GM18873 (cell line): ENCODE data around the gene OXGR1.
"Not testable (repeated sequence)": the region's sequence is repeated elsewhere in the genome, so short reads cannot be mapped to it uniquely, and the experiment has no call there.

Experiments used
- ATAC-seq: cut with Tn5 transposase; IDR thresholded peaks from one replicate; pipeline ENCODE4 v1.9.1; 2021; ENCODE audit warnings: mild to moderate bottlenecking, moderate library complexity, moderate number of reproducible peaks; ENCODE audit not compliant: unreplicated experiment, low FRiP score

OXGR1 gene

GRCh38 chr13:96994017-96994857 is at the start of gene OXGR1:
Gene OXGR1, minus strand, starts transcription at chr13:96994476. Its CDS starts 6,717 bp downstream, at chr13:96987759.
- no peak for ATAC-seq

DNA sequence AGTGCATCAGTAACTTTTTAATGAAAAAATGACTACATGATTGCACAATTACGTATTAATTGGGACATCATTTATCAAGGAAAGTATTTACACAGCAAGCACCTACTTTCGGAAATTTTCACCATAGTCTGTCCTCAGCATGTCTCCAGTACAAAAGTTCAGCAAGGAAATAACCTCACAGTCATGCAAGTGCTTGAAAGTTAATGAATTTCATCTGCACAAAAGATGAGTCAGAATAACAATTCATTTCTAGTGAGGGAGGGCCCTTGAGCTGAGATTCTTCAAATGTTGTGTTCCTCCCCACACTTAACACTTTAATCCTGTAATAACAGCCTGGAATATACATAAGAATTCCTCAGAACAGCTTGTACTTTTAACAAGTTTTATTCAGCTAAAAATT is 49.0 kb upstream of the OXGR1 start:
- no peak for ATAC-seq

DNA sequence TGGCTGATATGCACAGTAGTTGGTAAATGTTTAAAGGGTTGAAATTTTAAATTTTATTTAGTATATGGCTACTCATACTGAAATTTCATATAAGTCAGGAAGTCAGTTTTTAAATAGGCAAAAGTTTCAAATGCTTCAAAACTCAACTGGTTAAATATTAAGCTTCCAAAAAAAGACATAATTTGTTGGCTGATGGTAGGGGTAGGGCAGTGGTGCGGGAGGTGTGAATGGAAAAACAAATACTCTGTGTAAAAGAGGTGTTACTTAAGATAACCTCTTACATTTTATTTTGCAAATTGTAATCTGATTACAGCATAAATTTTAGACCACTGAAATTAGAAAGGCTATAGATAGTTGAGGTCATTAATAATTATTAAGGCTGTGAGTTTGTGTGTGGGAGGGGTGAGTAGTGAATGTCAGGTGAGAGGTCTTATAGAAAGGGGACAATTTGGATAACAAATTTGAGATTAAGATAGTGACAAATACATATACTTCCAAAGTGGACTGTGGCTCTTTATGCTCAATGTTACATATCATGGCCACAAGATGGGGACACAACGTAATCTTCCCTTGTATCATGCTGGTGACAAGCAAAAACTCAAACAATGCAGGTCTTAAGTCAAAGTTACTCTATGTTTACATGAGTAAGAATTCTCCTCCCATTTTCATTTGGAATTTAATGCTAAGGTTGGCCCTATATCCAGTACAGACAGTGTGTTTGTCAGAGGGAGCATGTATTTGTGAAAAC is 36.6 kb upstream of the OXGR1 start:
- ATAC-seq, result no peak

- ATAC-seq, result no peak
Observed at GRCh38 chr13:97028441-97029299, 34.4 kb upstream of the OXGR1 start.

- no peak for ATAC-seq
Observed at GRCh38 chr13:97027162-97027554, 32.9 kb upstream of the OXGR1 start.

DNA sequence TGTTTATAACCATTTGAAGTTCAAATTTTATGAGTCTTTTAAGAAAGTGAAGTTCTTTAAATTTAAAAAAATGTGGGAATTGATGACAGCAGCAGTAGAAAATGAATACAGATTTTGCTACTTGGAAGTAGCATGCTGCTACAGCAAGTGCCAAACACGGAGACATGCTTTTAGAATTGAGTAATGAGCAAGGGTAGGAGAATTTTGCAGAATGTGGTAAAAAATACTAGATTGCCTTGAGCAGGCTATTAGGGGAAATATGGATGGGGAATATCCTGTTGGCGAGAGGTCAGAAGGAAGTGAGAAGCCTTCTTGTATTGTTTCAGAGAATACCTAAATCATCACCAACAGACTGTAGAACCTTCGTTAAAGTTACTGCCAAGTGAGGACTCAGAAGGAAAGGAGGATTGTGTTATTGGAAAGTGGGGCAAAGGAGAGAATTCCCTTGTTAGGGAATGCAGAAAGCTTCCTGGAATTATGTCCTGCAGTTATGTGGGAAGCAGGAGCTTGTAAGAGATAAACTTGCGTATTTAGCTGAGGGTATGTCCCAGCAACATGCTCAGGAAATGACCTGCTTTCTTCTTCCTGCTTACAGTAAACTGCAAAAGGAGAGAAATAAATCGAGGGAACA is 32.4 kb upstream of the OXGR1 start:
- no peak for ATAC-seq

- ATAC-seq, result not testable (repeated sequence)
Observed at GRCh38 chr13:97023812-97024211, 29.5 kb upstream of the OXGR1 start.

DNA sequence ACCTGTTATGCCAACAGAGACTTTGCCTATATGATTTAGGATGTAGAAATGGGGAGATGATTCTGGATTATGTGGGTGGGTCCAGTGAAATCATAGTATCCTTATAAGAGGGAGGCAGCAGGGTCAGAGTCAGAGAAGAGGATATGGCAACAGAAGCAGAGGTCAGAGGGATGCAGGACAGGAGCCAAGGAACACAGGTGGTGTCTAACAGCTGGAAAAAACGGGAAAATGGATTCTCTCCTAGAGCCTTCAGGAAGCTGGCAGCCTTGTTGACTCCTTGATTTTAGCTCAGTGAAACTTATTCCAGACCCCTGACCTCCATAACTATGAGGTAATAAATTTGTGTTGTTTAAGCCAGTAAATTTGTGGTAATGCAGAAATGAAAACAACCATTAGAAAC is 28.8 kb upstream of the OXGR1 start:
- no peak for ATAC-seq

- ATAC-seq, result no peak
Observed at GRCh38 chr13:97021241-97021640, 27.0 kb upstream of the OXGR1 start.

DNA sequence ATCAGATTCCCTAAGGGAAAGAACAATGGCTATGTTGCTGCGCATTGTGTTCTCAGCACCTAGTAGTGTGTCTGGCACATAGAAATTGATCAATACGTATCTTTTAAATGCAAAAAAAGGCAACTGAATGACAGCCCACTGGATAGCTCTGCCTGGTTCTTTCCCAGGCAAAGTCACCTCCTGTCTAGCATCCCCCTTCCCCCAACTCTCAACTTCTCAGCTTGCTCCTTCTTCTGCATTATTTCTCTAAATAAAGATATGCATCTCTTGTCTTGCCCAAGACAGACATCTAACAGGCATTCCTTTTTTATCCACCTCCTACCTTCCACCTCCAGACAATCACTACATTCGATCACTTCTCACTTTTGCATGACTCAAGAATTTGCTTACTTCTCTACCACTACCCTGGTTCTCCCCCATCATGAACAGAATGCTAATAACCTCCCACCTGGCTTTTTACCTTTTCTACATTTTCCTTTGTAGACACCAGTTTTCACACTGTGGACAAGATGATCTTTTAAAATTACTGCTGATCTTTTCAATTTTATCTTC is 26.5 kb upstream of the OXGR1 start:
- ATAC-seq, result no peak

DNA sequence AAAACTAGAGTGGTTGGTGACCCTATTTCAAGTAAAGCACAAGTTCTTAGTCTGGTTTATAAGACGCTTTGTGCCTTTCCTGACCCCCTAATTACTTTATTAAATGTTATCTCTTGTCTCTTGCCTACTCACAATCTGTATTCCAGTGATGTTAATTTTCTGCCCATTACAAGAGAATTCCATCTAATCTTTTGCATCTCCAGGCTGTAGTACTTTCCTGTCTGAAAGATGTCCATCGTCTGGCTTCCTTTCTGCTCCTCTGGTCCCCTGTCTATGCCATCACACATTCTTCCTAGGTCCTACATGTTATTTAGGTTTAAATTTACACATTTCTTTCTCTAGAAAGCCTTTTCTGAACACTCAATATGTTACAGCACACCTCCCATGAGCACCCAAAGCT is 25.9 kb upstream of the OXGR1 start:
- no peak for ATAC-seq

DNA sequence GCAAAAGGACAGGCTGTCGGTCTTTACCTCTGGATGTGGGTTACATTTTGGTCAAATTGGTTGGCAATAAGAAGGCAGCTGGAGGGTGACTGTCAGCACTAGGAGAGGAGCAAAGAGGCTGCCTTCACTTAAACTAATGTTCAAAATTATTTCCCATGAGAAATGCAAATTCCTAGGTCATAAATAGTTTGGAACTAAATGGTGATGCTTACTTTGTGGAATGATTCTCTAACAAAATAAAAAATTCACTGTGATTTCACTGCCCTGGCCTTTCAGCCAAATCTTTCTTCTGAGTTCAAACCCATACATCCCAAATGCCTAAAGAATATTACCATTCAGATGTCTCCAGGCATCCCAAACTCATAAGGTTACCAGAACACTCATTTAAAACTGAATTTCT is 25.0 kb upstream of the OXGR1 start:
- ATAC-seq, result no peak

DNA sequence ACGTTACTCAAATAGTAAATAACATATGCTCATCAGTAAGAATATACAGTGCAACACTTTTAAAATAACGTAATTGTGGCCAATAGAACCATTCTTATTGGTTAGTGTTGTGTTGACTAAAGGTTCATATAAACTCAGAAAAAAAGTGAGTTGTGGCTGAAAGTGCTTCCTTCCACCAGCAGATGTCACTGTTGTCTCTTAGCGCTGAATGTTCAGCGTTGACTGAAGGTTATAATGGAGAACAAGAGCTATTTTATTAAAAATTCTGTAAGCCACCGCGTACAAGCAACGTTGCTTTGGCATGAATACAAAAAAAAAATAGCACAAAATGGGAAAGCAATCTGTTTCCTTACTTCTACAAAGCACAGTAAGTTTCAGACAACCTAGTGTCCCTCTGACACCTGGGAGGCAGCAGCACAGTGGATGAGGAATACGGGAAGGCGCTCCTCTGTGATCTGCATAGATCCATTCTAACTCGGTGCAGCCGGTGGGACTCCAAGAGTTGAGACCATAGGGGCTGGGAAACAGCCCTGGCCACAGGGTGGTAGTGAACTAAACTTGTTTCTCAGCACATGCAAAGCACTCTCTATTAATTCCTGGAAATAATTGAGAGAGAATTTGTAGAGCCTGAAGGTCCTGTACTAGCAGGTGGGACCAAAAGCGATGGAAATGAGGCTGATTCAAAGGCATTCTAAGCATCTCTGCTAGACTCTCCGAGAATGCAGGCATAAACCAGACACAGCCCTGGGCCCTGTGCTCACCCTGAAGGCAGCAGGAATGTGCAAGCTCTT is 23.9 kb upstream of the OXGR1 start:
- ATAC-seq, result peak; percentile 68

DNA sequence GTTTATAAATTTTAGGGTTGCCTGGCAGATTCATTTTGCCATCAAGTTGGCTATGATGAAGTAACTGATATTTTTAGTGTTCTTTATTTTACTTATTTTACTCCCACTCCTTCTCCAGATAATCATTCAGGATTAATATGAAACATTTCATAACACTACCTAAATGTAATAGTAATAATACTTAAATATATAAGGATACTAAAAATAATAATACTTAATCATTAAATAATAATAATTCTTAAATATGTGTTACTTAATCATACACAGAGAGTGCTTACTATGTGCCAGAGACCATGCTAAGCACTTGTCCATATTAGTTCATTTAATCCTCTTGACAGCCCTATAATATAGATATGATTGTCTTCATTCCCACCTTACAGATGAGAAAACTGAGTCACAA is 23.0 kb upstream of the OXGR1 start:
- no peak for ATAC-seq

DNA sequence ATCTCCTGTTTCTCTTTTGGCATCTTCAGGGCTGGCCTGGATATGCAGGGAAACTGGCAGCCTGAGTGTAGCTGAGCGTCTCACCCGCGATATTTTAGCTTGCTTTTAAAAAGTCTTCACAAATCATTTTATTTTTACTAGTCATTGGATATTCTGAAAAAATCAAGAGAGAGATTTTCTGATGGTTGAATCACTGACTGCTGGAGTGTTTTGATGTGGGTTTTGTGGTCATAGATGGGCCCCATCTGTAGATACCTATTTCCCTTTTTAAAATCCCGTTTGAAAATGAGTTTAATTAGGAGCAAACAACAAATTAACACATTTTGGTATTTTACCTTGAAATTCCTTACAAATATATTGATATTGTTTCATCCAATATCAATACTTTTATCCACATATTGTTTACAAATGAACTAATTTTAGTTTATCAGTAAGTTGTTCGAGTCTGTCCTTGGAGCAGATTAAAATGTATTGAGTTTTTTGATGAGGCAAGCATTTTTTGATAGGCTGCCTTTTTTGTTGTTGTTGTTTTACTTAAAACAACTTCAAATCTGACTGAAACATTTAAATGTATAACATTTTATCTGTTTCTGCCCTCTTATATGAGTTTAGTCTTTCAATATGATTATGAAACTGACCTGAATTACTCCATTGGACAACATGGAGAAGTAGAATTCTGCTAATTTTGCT is 21.5 kb upstream of the OXGR1 start:
- ATAC-seq, result no peak

GRCh38 chr13:97012251-97013048 is 18.2 kb upstream of the OXGR1 start:
- no peak for ATAC-seq

GRCh38 chr13:97011446-97012131 is 17.3 kb upstream of the OXGR1 start:
- no peak for ATAC-seq
